IMR-90 (cell line): ENCODE results near the gene CREB5. TPM values are rescaled to one million over a fixed set of nuclear protein-coding genes. Genes with fewer than 3 reads are reported as not detected.

Experiments
- ATAC-seq: fragments of 200-7000 bp; cut with Tn5 transposase; 2 replicates; pipeline ENCODE4 v1.9.1; 2020; ENCODE audit warnings: low read depth, mild to moderate bottlenecking, moderate library complexity
- BruUV-seq: library from RNA; stranded (reverse); fragments of 400-500 nt; replicated peaks from 2 replicates; lab custom pipeline; 2021; lab: Mats Ljungman, UMichigan
- CTCF ChIA-PET: fragments of 300-600 bp; formaldehyde crosslinking; extraction: SDS; loops from one replicate; lab custom pipeline; 2021; ENCODE audit warnings: antibody characterized with exemption; lab: Yijun Ruan, JAX
- POLR2A ChIA-PET: fragments of 300-600 bp; sonication (Branson Sonifier 250); formaldehyde crosslinking; loops from one replicate; lab custom pipeline; 2022; ENCODE audit warnings: antibody characterized with exemption; ENCODE audit not compliant: unreplicated experiment; lab: Charles Lee
- DNase-seq: peaks from one replicate; pipeline ENCODE4 v3.0.0; 2013
- H2AFZ ChIP-seq: replicated peaks from 2 replicates; pipeline ENCODE3; 2013; ENCODE audit warnings: low read length, mild to moderate bottlenecking; ENCODE audit not compliant: poor library complexity
- H2AK5ac ChIP-seq: 2 replicates; pipeline ENCODE4 v1.6.1; 2013; ENCODE audit warnings: low read depth, low read length, inconsistent platforms
- H2AK9ac ChIP-seq: replicated peaks from 2 replicates; pipeline ENCODE3; 2013; ENCODE audit warnings: mild to moderate bottlenecking, low read depth, low read length, moderate library complexity; ENCODE audit not compliant: poor library complexity
- H2BK120ac ChIP-seq: 2 replicates; pipeline ENCODE4 v1.6.1; 2013; ENCODE audit warnings: low read depth, low read length, inconsistent platforms
- H2BK15ac ChIP-seq: 3 replicates; pipeline ENCODE4 v1.6.1; 2013; ENCODE audit warnings: low read depth, low read length, inconsistent platforms
- H2BK20ac ChIP-seq: 2 replicates; pipeline ENCODE4 v1.6.1; 2013; ENCODE audit warnings: low read depth, mild to moderate bottlenecking, inconsistent platforms, low read length, moderate library complexity
- H2BK5ac ChIP-seq: 2 replicates; pipeline ENCODE4 v1.6.1; 2013; ENCODE audit warnings: mild to moderate bottlenecking, low read depth, low read length, inconsistent platforms; ENCODE audit not compliant: poor library complexity, severe bottlenecking
- H3K14ac ChIP-seq: replicated peaks from 2 replicates; pipeline ENCODE4 v1.6.1; 2013; ENCODE audit warnings: low read depth, low read length, inconsistent platforms
- H3K18ac ChIP-seq: 2 replicates; pipeline ENCODE4 v1.6.1; 2013; ENCODE audit warnings: low read depth, low read length, control low read depth
- H3K23ac ChIP-seq: 2 replicates; pipeline ENCODE4 v1.6.1; 2013; ENCODE audit warnings: low read depth, low read length, inconsistent platforms
- H3K27ac ChIP-seq: 2 replicates; pipeline ENCODE4 v1.5.1; 2013; ENCODE audit warnings: mild to moderate bottlenecking, control low read depth, low read length; ENCODE audit not compliant: insufficient read depth
- H3K27me3 ChIP-seq: 2 replicates; pipeline ENCODE4 v1.6.1; 2013; ENCODE audit warnings: low read length; ENCODE audit not compliant: control insufficient read depth, insufficient read depth
- H3K36me3 ChIP-seq: 2 replicates; pipeline ENCODE4 v1.6.1; 2013; ENCODE audit warnings: low read length, mixed read lengths; ENCODE audit not compliant: control insufficient read depth, insufficient read depth
- H3K4ac ChIP-seq: 2 replicates; pipeline ENCODE4 v1.6.1; 2013; ENCODE audit warnings: low read depth, low read length, inconsistent platforms
- H3K4me1 ChIP-seq: 2 replicates; pipeline ENCODE4 v1.6.1; 2013; ENCODE audit warnings: low read length, mixed read lengths; ENCODE audit not compliant: control insufficient read depth, insufficient read depth
- H3K4me2 ChIP-seq: 2 replicates; pipeline ENCODE4 v1.6.1; 2013; ENCODE audit warnings: low read depth, mild to moderate bottlenecking, control low read depth, low read length, moderate library complexity
- H3K4me3 ChIP-seq: 2 replicates; pipeline ENCODE4 v1.5.1; 2013; ENCODE audit warnings: low read depth, mild to moderate bottlenecking, control low read depth, low read length, moderate library complexity; ENCODE audit not compliant: insufficient read depth
- H3K56ac ChIP-seq: 2 replicates; pipeline ENCODE4 v1.6.1; 2013; ENCODE audit warnings: low read length, inconsistent platforms; ENCODE audit not compliant: insufficient read depth; ENCODE audit errors: extremely low read depth
- H3K79me1 ChIP-seq, 2 experiments: 2 replicates each; pipeline ENCODE4 v1.6.1; 2013; ENCODE audit warnings: low read length in 2 of 2, inconsistent platforms in 1 of 2, low read depth in 1 of 2
- H3K9ac ChIP-seq: 2 replicates; pipeline ENCODE4 v1.6.1; 2013; ENCODE audit warnings: low read depth, low read length, control low read depth
- H3K9me1 ChIP-seq: 2 replicates; pipeline ENCODE4 v1.6.1; 2013; ENCODE audit warnings: low read length, inconsistent platforms; ENCODE audit not compliant: insufficient read depth
- H3K9me3 ChIP-seq: 2 replicates; pipeline ENCODE4 v1.6.1; 2013; ENCODE audit warnings: low read length; ENCODE audit not compliant: control insufficient read depth, insufficient read depth
- H4K20me1 ChIP-seq: 2 replicates; pipeline ENCODE4 v1.6.1; 2013; ENCODE audit warnings: low read length, inconsistent platforms; ENCODE audit not compliant: insufficient read depth
- H4K5ac ChIP-seq: 2 replicates; pipeline ENCODE4 v1.6.1; 2013; ENCODE audit warnings: mild to moderate bottlenecking, low read depth, low read length, control low read depth
- H4K8ac ChIP-seq, 2 experiments: 2 replicates each; pipeline ENCODE4 v1.6.1; 2013; ENCODE audit warnings: low read depth in 2 of 2, low read length in 2 of 2, control low read depth in 1 of 2, inconsistent platforms in 1 of 2
- H4K91ac ChIP-seq: 2 replicates; pipeline ENCODE4 v1.6.1; 2013; ENCODE audit warnings: low read depth, low read length, inconsistent platforms; ENCODE audit not compliant: insufficient read depth
- ELK1 ChIP-seq: fragments of 150-350 bp; IDR thresholded peaks from 2 replicates; pipeline ENCODE4 v1.6.1; 2016; ENCODE audit warnings: low read depth, mild to moderate bottlenecking, low read length, moderate library complexity, borderline replicate concordance
- MAZ ChIP-seq: IDR thresholded peaks from 2 replicates; pipeline ENCODE4 v1.6.1; 2012; ENCODE audit warnings: low read depth, mild to moderate bottlenecking, low read length, improper control_type of control experiment, moderate library complexity, borderline replicate concordance
- RAD21 ChIP-seq: IDR thresholded peaks from 2 replicates; pipeline ENCODE4 v1.6.1; 2012; ENCODE audit warnings: low read length, improper control_type of control experiment
- USF2 ChIP-seq: fragments of 150-350 bp; IDR thresholded peaks from 2 replicates; pipeline ENCODE4 v1.6.1; 2017; ENCODE audit warnings: mild to moderate bottlenecking, antibody characterized with exemption, low read length, low read depth
- WGBS, 2 experiments: methylation state at CpG; one replicate each; pipeline versions ENCODE4 v1.1.5 to v1.1.7; 2013; ENCODE audit warnings: missing lambda C conversion rate in 2 of 2; ENCODE audit not compliant: insufficient read length in 1 of 2; ENCODE audit errors: extremely low coverage in 2 of 2; 5-methylcytosine and 5-hydroxymethylcytosine counted together
- dilution Hi-C: fragments of 300-500 bp; cut with HindIII; formaldehyde crosslinking; loops from one replicate; pipeline ENCODE4 v1.14.3; 2018; ENCODE audit warnings: low sequenced_read_pairs; ENCODE audit not compliant: unreplicated experiment
- in situ Hi-C: fragments of 300-500 bp; cut with MboI; formaldehyde crosslinking; loops from 3 replicates; pipeline ENCODE4 v1.14.3; 2019; ENCODE audit warnings: low sequenced_read_pairs, inconsistent platforms, mixed read lengths
- intact Hi-C: fragments of 100-400 bp; cut with micrococcal nuclease; formaldehyde crosslinking; loops from 2 replicates; pipeline ENCODE4 v1.10.0; 2022
- polyA plus RNA-seq, 3 experiments: library from polyadenylated mRNA; depleted of rRNA; stranded (reverse); fragments of >200 nt; gene quantifications; 2 replicates each; pipeline ENCODE4 v1.2.3, GENCODE V29; 2012; ENCODE audit warnings: low replicate concordance in 1 of 3
- total RNA-seq: library from RNA; depleted of rRNA; stranded (reverse); fragments of >200 nt; gene quantifications from 2 replicates; pipeline ENCODE4 v1.2.3, GENCODE V29; 2012

The CREB5 gene
- total and polyA plus RNA-seq, 2 of the 4 experiments (the other 2 are of a cell fraction): 7.3 to 13.1 TPM

- no peak overlapping the region for H2BK20ac ChIP-seq
- POLR2A ChIA-PET: no interaction called here
- H2BK120ac ChIP-seq: no peak overlapping the region
- H3K4me2 ChIP-seq: no peak overlapping the region
- no peak overlapping the region for H4K91ac ChIP-seq
- WGBS, 2 experiments: 80% methylated on average over 1 of the region's 3 CpGs; no CpG with 5 or more reads in 1 of the 2 experiments
- ATAC-seq: no peak
- no peak overlapping the region for H4K5ac ChIP-seq
- H3K9ac ChIP-seq: no peak overlapping the region
- H2AK9ac ChIP-seq: no peak overlapping the region
- no peak overlapping the region for H3K56ac ChIP-seq
- H2AK5ac ChIP-seq: no peak overlapping the region
- H3K36me3 ChIP-seq: peaks cover 2% of the 10 kb centered on the region
- H3K14ac ChIP-seq: no peak overlapping the region
- H3K18ac ChIP-seq: no peak overlapping the region
- no peak overlapping the region for H2BK15ac ChIP-seq
- H3K4me3 ChIP-seq: no peak overlapping the region
- H3K4ac ChIP-seq: no peak overlapping the region
- no peak for DNase-seq
- in situ Hi-C loops (no loop called here), intact Hi-C loops (no loop called here), dilution Hi-C loops (no loop called here)
- no TSS peak for BruUV-seq
- TF ChIP-seq MAZ (no peak), USF2 (no peak), ELK1 (no peak), RAD21 (no peak)
- H3K9me3 ChIP-seq: no peaks in the 10 kb centered on the region
- H3K27me3 ChIP-seq: no peaks in the 10 kb centered on the region
- no peaks in the 10 kb centered on the region for H4K20me1 ChIP-seq
- no peak overlapping the region for H3K23ac ChIP-seq
- no peak overlapping the region for H2BK5ac ChIP-seq
- H3K79me1 ChIP-seq: peaks cover 0 to 3% of the 10 kb centered on the region in 2 experiments; a peak in 1 of 4 replicates
- H3K27ac ChIP-seq: no peak overlapping the region
- no peaks in the 10 kb centered on the region; the same call in 1 of the 2 replicates for H3K9me1 ChIP-seq
- no peak overlapping the region for H2AFZ ChIP-seq
- no peak overlapping the region for H4K8ac ChIP-seq
- CTCF ChIA-PET: interaction anchor here (0.7 to 0.8 kb wide), 2 partner anchors 13 to 25 kb away, joined by 3 read pairs; no protein-coding TSS in a partner anchor
- H3K4me1 ChIP-seq: no peaks in the 10 kb centered on the region; the same call in none of the 2 replicates
These were observed 312.8 kb downstream of the CREB5 start for GRCh38 chr7:28725045-28725642.
